ENCODE results near the gene SF3B3. TPM values are rescaled to one million over a fixed set of nuclear protein-coding genes. Genes with fewer than 3 reads are reported as not detected.

The SF3B3 gene
- total RNA-seq, 1 experiment from 2014 or later: 326 TPM

DNA sequence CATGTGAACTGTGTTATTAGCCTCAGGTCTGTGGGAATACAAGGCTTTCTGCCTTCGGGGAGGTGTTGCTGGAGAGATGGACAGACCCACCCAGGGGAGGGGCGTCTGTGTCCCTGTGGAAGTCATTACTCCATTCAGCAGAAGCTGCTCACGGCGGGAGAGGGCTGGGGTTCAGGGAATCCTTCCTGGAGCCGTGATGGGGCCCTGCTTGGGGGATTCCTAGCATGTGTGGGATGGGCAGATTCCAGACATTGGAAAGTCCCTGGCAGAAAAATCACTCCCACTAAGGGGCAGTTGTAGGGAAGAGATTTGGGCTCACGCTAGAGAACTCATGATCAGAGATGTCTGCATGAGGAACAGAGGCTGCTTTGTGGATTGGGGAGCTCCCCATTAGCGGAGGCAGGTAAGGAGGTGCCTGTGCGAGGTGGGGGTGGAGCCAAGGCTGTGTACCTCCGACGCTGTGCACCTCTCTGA, 66.4 kb downstream of the SF3B3 start:
- H3K79me2 ChIP-seq (ENCODE audit: low read depth): no peaks in the 10 kb centered on the region
- peaks cover 7% of the 10 kb centered on the region; the same call in 1 of the 2 replicates for H3F3A ChIP-seq (ENCODE audit: insufficient read depth, low read depth)
- no peak for DNase-seq
- H3K27me3 ChIP-seq (ENCODE audit: insufficient read depth, low read depth): no peaks in the 10 kb centered on the region
- no peaks in the 10 kb centered on the region for H3K9me3 ChIP-seq (ENCODE audit: insufficient read depth, low read depth)
- no peak overlapping the region for H2AFZ ChIP-seq
- peaks cover 9% of the 10 kb centered on the region; the same call in 1 of the 2 replicates for H3K4me1 ChIP-seq (replicated peaks; ENCODE audit: insufficient read depth)
- TF ChIP-seq EZH2 (IDR thresholded peaks at IDR 0.05; ENCODE audit: low read depth): no peak
- TF ChIP-seq, protein P1, sequence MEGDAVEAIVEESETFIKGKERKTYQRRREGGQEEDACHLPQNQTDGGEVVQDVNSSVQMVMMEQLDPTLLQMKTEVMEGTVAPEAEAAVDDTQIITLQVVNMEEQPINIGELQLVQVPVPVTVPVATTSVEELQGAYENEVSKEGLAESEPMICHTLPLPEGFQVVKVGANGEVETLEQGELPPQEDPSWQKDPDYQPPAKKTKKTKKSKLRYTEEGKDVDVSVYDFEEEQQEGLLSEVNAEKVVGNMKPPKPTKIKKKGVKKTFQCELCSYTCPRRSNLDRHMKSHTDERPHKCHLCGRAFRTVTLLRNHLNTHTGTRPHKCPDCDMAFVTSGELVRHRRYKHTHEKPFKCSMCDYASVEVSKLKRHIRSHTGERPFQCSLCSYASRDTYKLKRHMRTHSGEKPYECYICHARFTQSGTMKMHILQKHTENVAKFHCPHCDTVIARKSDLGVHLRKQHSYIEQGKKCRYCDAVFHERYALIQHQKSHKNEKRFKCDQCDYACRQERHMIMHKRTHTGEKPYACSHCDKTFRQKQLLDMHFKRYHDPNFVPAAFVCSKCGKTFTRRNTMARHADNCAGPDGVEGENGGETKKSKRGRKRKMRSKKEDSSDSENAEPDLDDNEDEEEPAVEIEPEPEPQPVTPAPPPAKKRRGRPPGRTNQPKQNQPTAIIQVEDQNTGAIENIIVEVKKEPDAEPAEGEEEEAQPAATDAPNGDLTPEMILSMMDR (conservative IDR thresholded peaks at IDR 0.05): no peak
- no peaks in the 10 kb centered on the region for H4K20me1 ChIP-seq (ENCODE audit: insufficient read depth)
- BruUV-seq (replicated peaks): no TSS peak
- ChIA-PET CTCF (no interaction called here), POLR2A (ENCODE audit: unreplicated experiment) (interaction anchor here (0.5 kb wide), 1 partner anchor 34 kb away, joined by 3 read pairs; no protein-coding TSS in a partner anchor)
- intact Hi-C loops (cut with micrococcal nuclease; ENCODE audit: unreplicated experiment): loop anchor here (5.0 kb wide), 1 partner anchor 832 kb away; no protein-coding TSS in a partner anchor
- no peak overlapping the region for H3K4me3 ChIP-seq
- no peak overlapping the region for H3K4me2 ChIP-seq
- no peaks in the 10 kb centered on the region for H3K36me3 ChIP-seq (ENCODE audit: low read depth)
- no peaks in the 10 kb centered on the region; the same call in 1 of the 2 replicates for H3K9me2 ChIP-seq (ENCODE audit: insufficient read depth)
- H3K27ac ChIP-seq: no peak overlapping the region

DNA sequence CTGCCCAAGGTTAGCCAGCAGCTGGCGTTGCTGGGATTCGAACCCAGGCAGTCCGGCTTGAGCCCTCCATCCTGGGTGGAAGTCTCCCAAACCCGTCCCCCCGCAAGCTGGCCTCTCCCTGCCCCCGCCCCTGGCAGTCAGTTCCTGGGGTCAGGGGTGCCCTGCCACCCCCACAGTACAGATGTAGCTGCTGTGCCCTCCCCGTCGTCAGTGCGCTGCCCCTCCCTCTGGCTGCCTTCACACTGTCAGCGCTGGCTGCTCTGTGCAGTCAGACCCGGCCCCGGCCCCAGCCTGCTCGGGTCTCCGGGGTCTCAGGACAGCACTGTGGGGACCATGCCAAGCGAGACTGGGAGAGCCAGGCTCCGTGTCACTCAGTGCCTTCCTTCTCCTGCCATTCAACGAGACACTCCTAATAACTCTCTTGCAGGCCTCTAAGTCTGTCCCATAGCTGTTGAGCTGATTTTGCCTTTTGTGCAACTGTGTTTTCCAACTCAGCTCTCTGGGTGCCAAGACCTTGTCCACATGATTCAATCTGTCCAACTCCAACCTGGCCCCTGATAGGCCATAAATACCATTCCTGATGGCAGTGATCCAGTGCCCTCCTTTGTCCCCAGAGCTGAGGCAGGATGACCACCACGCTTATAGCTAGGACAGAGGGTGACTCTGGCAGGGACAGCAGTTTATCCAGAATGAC, 67.3 kb downstream of the SF3B3 start:
- POLR2A ChIA-PET (ENCODE audit: unreplicated experiment): interaction anchor here (0.5 kb wide), 1 partner anchor 35 kb away, joined by 3 read pairs; no protein-coding TSS in a partner anchor
- Histone ChIP-seq H3K36me3 (ENCODE audit: low read depth) (no peaks in the 10 kb centered on the region), H3K9me3 (ENCODE audit: insufficient read depth, low read depth) (no peaks in the 10 kb centered on the region), H4K20me1 (ENCODE audit: insufficient read depth) (no peaks in the 10 kb centered on the region), H2AFZ (no peak overlapping the region), H3K9me2 (ENCODE audit: insufficient read depth) (no peaks in the 10 kb centered on the region; the same call in 1 of the 2 replicates), H3K27ac (no peak overlapping the region), H3F3A (ENCODE audit: insufficient read depth, low read depth) (peaks cover 7% of the 10 kb centered on the region; the same call in 1 of the 2 replicates), H3K4me3 (no peak overlapping the region), H3K4me1 (replicated peaks; ENCODE audit: insufficient read depth) (peaks cover 9% of the 10 kb centered on the region; the same call in 1 of the 2 replicates), H3K27me3 (ENCODE audit: insufficient read depth, low read depth) (no peaks in the 10 kb centered on the region), H3K79me2 (ENCODE audit: low read depth) (no peaks in the 10 kb centered on the region), H3K4me2 (no peak overlapping the region)
- intact Hi-C loops (cut with micrococcal nuclease; ENCODE audit: unreplicated experiment): no loop called here
- CTCF ChIA-PET: no interaction called here
- no peak for TF ChIP-seq EZH2 (IDR thresholded peaks at IDR 0.05; ENCODE audit: low read depth)
- TF ChIP-seq, protein P1 (conservative IDR thresholded peaks at IDR 0.05): no peak
- BruUV-seq (replicated peaks): no TSS peak
- no peak for DNase-seq

DNA sequence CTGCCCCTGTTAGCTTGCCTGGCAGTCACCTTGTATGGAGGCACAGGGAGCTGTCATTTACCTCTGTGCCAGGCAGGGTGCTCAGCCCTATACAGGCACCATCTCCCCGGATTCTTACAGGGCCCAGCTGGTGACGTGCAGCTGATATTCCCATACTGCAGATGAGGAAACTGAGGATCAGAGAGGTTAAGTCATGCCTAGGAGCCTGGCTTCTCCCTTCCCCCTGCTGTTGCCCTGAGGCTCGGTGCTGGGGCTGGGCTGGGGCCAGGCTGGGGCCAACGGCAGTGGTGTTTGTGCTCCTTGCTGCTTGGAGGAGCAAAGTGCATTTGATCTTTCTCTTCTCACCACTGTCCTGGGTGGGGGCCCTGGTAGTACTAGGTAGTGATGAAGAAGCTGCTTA, 68.0 kb downstream of the SF3B3 start:
- Histone ChIP-seq H3K79me2 (ENCODE audit: low read depth) (no peaks in the 10 kb centered on the region), H4K20me1 (ENCODE audit: insufficient read depth) (no peaks in the 10 kb centered on the region), H3F3A (ENCODE audit: insufficient read depth, low read depth) (peaks cover 7% of the 10 kb centered on the region; the same call in 1 of the 2 replicates), H3K4me1 (replicated peaks; ENCODE audit: insufficient read depth) (peaks cover 9% of the 10 kb centered on the region; the same call in 1 of the 2 replicates), H2AFZ (no peak overlapping the region), H3K4me2 (no peak overlapping the region), H3K9me2 (ENCODE audit: insufficient read depth) (no peaks in the 10 kb centered on the region; the same call in 1 of the 2 replicates), H3K27ac (no peak overlapping the region), H3K27me3 (ENCODE audit: insufficient read depth, low read depth) (no peaks in the 10 kb centered on the region), H3K9me3 (ENCODE audit: insufficient read depth, low read depth) (no peaks in the 10 kb centered on the region), H3K36me3 (ENCODE audit: low read depth) (no peaks in the 10 kb centered on the region), H3K4me3 (no peak overlapping the region)
- TF ChIP-seq EZH2 (IDR thresholded peaks at IDR 0.05; ENCODE audit: low read depth): no peak
- TF ChIP-seq, protein P1 (conservative IDR thresholded peaks at IDR 0.05): no peak
- intact Hi-C loops (cut with micrococcal nuclease; ENCODE audit: unreplicated experiment): no loop called here
- DNase-seq: no peak
- POLR2A ChIA-PET (ENCODE audit: unreplicated experiment): no interaction called here
- CTCF ChIA-PET: no interaction called here
- BruUV-seq (replicated peaks): no TSS peak

Data from PC-9 (cell line).